H9 (cell line): Measurements from ENCODE around the gene OR13C3. TPM values are rescaled to one million over a fixed set of nuclear protein-coding genes. Genes with fewer than 3 reads are reported as not detected.

ENCODE experiments used
- DNase-seq: peaks from one replicate; pipeline ENCODE4 v3.0.0-alpha.2; 2017
- H2AFZ ChIP-seq: one replicate; pipeline ENCODE4 v1.6.1; 2013; ENCODE audit warnings: mild to moderate bottlenecking, low read length, control low read depth, moderate library complexity
- H2AK5ac ChIP-seq: 2 replicates; pipeline ENCODE4 v1.6.1; 2013; ENCODE audit warnings: low read length, control low read depth, mixed read lengths; ENCODE audit not compliant: insufficient read length
- H2BK120ac ChIP-seq: one replicate; pipeline ENCODE4 v1.6.1; 2013; ENCODE audit warnings: low read depth, mild to moderate bottlenecking, low read length, control low read depth, inconsistent platforms; ENCODE audit not compliant: poor library complexity, severe bottlenecking
- H2BK12ac ChIP-seq: 2 replicates; pipeline ENCODE4 v1.6.1; 2013; ENCODE audit warnings: low read length, control low read depth, mixed read lengths, low read depth; ENCODE audit not compliant: insufficient read length
- H2BK15ac ChIP-seq: 2 replicates; pipeline ENCODE4 v1.6.1; 2013; ENCODE audit warnings: low read depth, low read length, control low read depth
- H2BK20ac ChIP-seq: one replicate; pipeline ENCODE4 v1.6.1; 2013; ENCODE audit warnings: low read depth, mild to moderate bottlenecking, low read length, control low read depth, inconsistent platforms; ENCODE audit not compliant: poor library complexity, severe bottlenecking
- H2BK5ac ChIP-seq: 2 replicates; pipeline ENCODE4 v1.6.1; 2013; ENCODE audit warnings: low read length, control low read depth, mixed read lengths; ENCODE audit not compliant: insufficient read length
- H3K14ac ChIP-seq: 2 replicates; pipeline ENCODE4 v1.6.1; 2013; ENCODE audit warnings: low read length, control low read depth; ENCODE audit not compliant: insufficient read depth
- H3K18ac ChIP-seq: 2 replicates; pipeline ENCODE4 v1.6.1; 2013; ENCODE audit warnings: low read depth, mild to moderate bottlenecking, mixed read lengths, low read length, control low read depth; ENCODE audit not compliant: insufficient read length
- H3K23ac ChIP-seq: 2 replicates; pipeline ENCODE4 v1.6.1; 2013; ENCODE audit warnings: low read length, control low read depth, mixed read lengths, low read depth; ENCODE audit not compliant: insufficient read length
- H3K23me2 ChIP-seq: 2 replicates; pipeline ENCODE4 v1.6.1; 2013; ENCODE audit warnings: low read depth, mild to moderate bottlenecking, mixed read lengths, low read length, control low read depth; ENCODE audit not compliant: insufficient read length, poor library complexity, severe bottlenecking
- H3K27ac ChIP-seq: 2 replicates; pipeline ENCODE4 v1.5.1; 2013; ENCODE audit warnings: low read length, control low read depth, mixed read lengths, low read depth; ENCODE audit not compliant: insufficient read length
- H3K27me3 ChIP-seq: 2 replicates; pipeline ENCODE4 v1.6.1; 2013; ENCODE audit warnings: low read length, control low read depth, inconsistent platforms; ENCODE audit not compliant: insufficient read depth
- H3K4ac ChIP-seq: 2 replicates; pipeline ENCODE4 v1.6.1; 2013; ENCODE audit warnings: low read depth, mild to moderate bottlenecking, control low read depth, inconsistent platforms, low read length, moderate library complexity
- H3K4me1 ChIP-seq: 2 replicates; pipeline ENCODE4 v1.6.1; 2013; ENCODE audit warnings: low read length, control low read depth, inconsistent platforms; ENCODE audit not compliant: insufficient read depth
- H3K4me2 ChIP-seq: 2 replicates; pipeline ENCODE4 v1.6.1; 2013; ENCODE audit warnings: low read length, control low read depth, mixed read lengths; ENCODE audit not compliant: insufficient read length, insufficient read depth
- H3K56ac ChIP-seq: 2 replicates; pipeline ENCODE4 v1.6.1; 2013; ENCODE audit warnings: low read depth, mild to moderate bottlenecking, mixed read lengths, low read length, control low read depth; ENCODE audit not compliant: insufficient read length
- H3K79me1 ChIP-seq: 2 replicates; pipeline ENCODE4 v1.6.1; 2013; ENCODE audit warnings: low read depth, mild to moderate bottlenecking, moderate library complexity, low read length, control low read depth, inconsistent platforms; ENCODE audit not compliant: insufficient read depth, poor library complexity, severe bottlenecking
- H3K79me2 ChIP-seq: 2 replicates; pipeline ENCODE4 v1.6.1; 2013; ENCODE audit warnings: low read length, control low read depth, inconsistent platforms; ENCODE audit not compliant: insufficient read depth
- H3K9ac ChIP-seq: 2 replicates; pipeline ENCODE4 v1.6.1; 2013; ENCODE audit warnings: low read length, control low read depth, mixed read lengths; ENCODE audit not compliant: insufficient read length; ENCODE audit errors: extremely low read depth
- H3K9me3 ChIP-seq: one replicate; pipeline ENCODE4 v1.6.1; 2013; ENCODE audit warnings: low read depth, low read length, inconsistent platforms; ENCODE audit not compliant: control insufficient read depth
- H3T11ph ChIP-seq: one replicate; pipeline ENCODE4 v1.6.1; 2013; ENCODE audit warnings: mild to moderate bottlenecking, low read length, control low read depth, inconsistent platforms
- H4K20me1 ChIP-seq: one replicate; pipeline ENCODE4 v1.6.1; 2013; ENCODE audit not compliant: control insufficient read depth, insufficient read length, insufficient read depth
- H4K5ac ChIP-seq: 2 replicates; pipeline ENCODE4 v1.6.1; 2013; ENCODE audit warnings: low read depth, mild to moderate bottlenecking, mixed read lengths, low read length, control low read depth; ENCODE audit not compliant: insufficient read length
- H4K8ac ChIP-seq: replicated peaks from 2 replicates; pipeline ENCODE4 v1.6.1; 2013; ENCODE audit warnings: low read length, control low read depth, mixed read lengths, low read depth; ENCODE audit not compliant: insufficient read length
- H4K91ac ChIP-seq: 2 replicates; pipeline ENCODE4 v1.6.1; 2013; ENCODE audit warnings: low read depth, mild to moderate bottlenecking, moderate library complexity, mixed read lengths, low read length, control low read depth; ENCODE audit not compliant: insufficient read length
- H3K27ac Mint-ChIP-seq, 3 experiments: 2 replicates in 2 of 3; 3 replicates in 1 of 3; pipeline ENCODE4 v1.8.0; 2020 to 2021; ENCODE audit warnings: mixed read lengths in 3 of 3, mild to moderate bottlenecking in 1 of 3, moderate library complexity in 1 of 3
- H3K27me3 Mint-ChIP-seq: 2 replicates; pipeline ENCODE4 v1.8.0; 2021; ENCODE audit warnings: low read depth, mild to moderate bottlenecking, moderate library complexity, mixed read lengths
- H3K36me3 Mint-ChIP-seq, 3 experiments: 2 replicates in 2 of 3; 3 replicates in 1 of 3; pipeline ENCODE4 v1.8.0; 2020 to 2021; ENCODE audit warnings: low read depth in 3 of 3, mixed read lengths in 3 of 3; ENCODE audit not compliant: insufficient read depth in 1 of 3
- H3K4me1 Mint-ChIP-seq, 2 experiments: 2 replicates each; pipeline ENCODE4 v1.8.0; 2020; ENCODE audit warnings: mixed read lengths in 2 of 2
- H3K4me3 Mint-ChIP-seq, 2 experiments: 2 replicates in 1 of 2; 3 replicates in 1 of 2; pipeline ENCODE4 v1.8.0; 2020 to 2021; ENCODE audit warnings: mild to moderate bottlenecking in 2 of 2, mixed read lengths in 2 of 2, moderate library complexity in 1 of 2
- H3K9me3 Mint-ChIP-seq, 2 experiments: 2 replicates in 1 of 2; 3 replicates in 1 of 2; pipeline ENCODE4 v1.8.0; 2020; ENCODE audit warnings: mild to moderate bottlenecking in 2 of 2, mixed read lengths in 2 of 2, moderate library complexity in 1 of 2
- WGBS: extraction: QIAGEN DNeasy Blood & Tissue Kit; methylation state at CpG from one replicate; pipeline ENCODE4 v1.1.7; 2013; ENCODE audit warnings: missing lambda C conversion rate, low lambda C conversion rate, mixed read lengths; ENCODE audit not compliant: insufficient read length; ENCODE audit errors: extremely low coverage; 5-methylcytosine and 5-hydroxymethylcytosine counted together
- total RNA-seq: library from RNA; stranded (reverse); gene quantifications from 2 replicates; pipeline ENCODE4 v1.2.1, GENCODE V29; 2021
- TF ChIP-seq, protein P1 (sequence below): fragments of 200-600 bp; sonication (generic); conservative IDR thresholded peaks from 3 replicates; pipeline ENCODE4 v1.8.0; 2021; ENCODE audit warnings: antibody characterized with exemption, mild to moderate bottlenecking

OR13C3 gene
- total RNA-seq, 1 experiment from 2014 or later = not detected

DNA sequence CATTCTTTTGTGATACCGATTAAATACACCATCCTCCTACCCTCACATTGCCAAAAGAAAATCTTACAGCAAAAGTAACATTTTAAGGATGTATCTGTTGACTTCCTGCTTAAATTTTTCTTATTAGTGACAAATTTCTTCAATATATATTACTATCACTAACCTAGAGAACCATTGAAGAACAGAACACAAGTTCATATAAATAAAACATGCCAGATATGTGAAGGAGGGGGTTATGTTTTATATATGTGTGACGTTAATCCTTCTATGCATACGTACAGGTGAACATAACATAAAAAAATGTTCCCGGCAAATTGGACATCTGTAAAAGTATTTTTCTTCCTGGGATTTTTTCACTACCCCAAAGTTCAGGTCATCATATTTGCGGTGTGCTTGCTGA, 32.7 kb downstream of the OR13C3 start, which contains the start of gene OR13F1:
TSS of gene OR13F1 (plus strand) at position 301 of the 400 bp plus-strand sequence. CDS start at position 301, 0 bp downstream.
- Mint-ChIP-seq H3K27ac (no peak within 1 kb of the TSS), H3K36me3 (no peaks in the 10 kb centered on the region), H3K4me3 (no peak within 1 kb of the TSS), H3K4me1 (no peaks in the 10 kb centered on the region), H3K27me3 (no peaks in the 10 kb centered on the region; the same call in 1 of the 2 replicates), H3K9me3 (no peaks in the 10 kb centered on the region; a peak in 1 of 5 replicates)
- no peak for DNase-seq
- H3K14ac ChIP-seq = no peak within 1 kb of the TSS; the same call in 1 of the 2 replicates
- H2BK120ac ChIP-seq = no peak within 1 kb of the TSS
- H3K4me2 ChIP-seq = no peak within 1 kb of the TSS
- no peak within 1 kb of the TSS for H4K91ac ChIP-seq
- H3T11ph ChIP-seq = no peak within 1 kb of the TSS
- no peak within 1 kb of the TSS for H3K56ac ChIP-seq
- H3K9ac ChIP-seq = no peak within 1 kb of the TSS
- H3K18ac ChIP-seq = no peak within 1 kb of the TSS
- no peak within 1 kb of the TSS for H2AK5ac ChIP-seq
- no peak within 1 kb of the TSS for H3K23ac ChIP-seq
- no CpG with 5 or more reads among the region's 5 CpGs for WGBS
- no peak within 1 kb of the TSS for H2AFZ ChIP-seq
- H3K4ac ChIP-seq = no peak within 1 kb of the TSS
- H3K23me2 ChIP-seq = no peaks in the 10 kb centered on the region
- H4K5ac ChIP-seq = no peak within 1 kb of the TSS
- H3K27ac ChIP-seq = no peak within 1 kb of the TSS
- no peaks in the 10 kb centered on the region for H3K4me1 ChIP-seq
- TF ChIP-seq, protein P1, sequence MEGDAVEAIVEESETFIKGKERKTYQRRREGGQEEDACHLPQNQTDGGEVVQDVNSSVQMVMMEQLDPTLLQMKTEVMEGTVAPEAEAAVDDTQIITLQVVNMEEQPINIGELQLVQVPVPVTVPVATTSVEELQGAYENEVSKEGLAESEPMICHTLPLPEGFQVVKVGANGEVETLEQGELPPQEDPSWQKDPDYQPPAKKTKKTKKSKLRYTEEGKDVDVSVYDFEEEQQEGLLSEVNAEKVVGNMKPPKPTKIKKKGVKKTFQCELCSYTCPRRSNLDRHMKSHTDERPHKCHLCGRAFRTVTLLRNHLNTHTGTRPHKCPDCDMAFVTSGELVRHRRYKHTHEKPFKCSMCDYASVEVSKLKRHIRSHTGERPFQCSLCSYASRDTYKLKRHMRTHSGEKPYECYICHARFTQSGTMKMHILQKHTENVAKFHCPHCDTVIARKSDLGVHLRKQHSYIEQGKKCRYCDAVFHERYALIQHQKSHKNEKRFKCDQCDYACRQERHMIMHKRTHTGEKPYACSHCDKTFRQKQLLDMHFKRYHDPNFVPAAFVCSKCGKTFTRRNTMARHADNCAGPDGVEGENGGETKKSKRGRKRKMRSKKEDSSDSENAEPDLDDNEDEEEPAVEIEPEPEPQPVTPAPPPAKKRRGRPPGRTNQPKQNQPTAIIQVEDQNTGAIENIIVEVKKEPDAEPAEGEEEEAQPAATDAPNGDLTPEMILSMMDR = no peak
- no peaks in the 10 kb centered on the region for H3K27me3 ChIP-seq
- no peaks in the 10 kb centered on the region for H3K79me2 ChIP-seq
- no peak within 1 kb of the TSS for H4K8ac ChIP-seq
- H4K20me1 ChIP-seq = no peaks in the 10 kb centered on the region
- H2BK5ac ChIP-seq = no peak within 1 kb of the TSS
- no peak within 1 kb of the TSS for H2BK20ac ChIP-seq
- H3K79me1 ChIP-seq = no peaks in the 10 kb centered on the region
- H2BK12ac ChIP-seq = no peak within 1 kb of the TSS
- H2BK15ac ChIP-seq = no peak within 1 kb of the TSS
- no peaks in the 10 kb centered on the region for H3K9me3 ChIP-seq
